ENCODE data around the gene TTC6.

Gene TTC6

GRCh38 chr14:37591941-37592481 is 3.4 kb upstream of the TTC6 start:
- TF ChIP-seq ZNF8 (CRISPR knock-in tag; IDR thresholded peaks at IDR 0.05) (no peak), ZNF70 (CRISPR knock-in tag; IDR thresholded peaks at IDR 0.05) (no peak), ISL1 (CRISPR knock-in tag; IDR thresholded peaks at IDR 0.05) (no peak), TOX (CRISPR knock-in tag; IDR thresholded peaks at IDR 0.05; ENCODE audit: borderline replicate concordance) (no peak), ZFP30 (CRISPR knock-in tag; IDR thresholded peaks at IDR 0.05) (no peak), POU6F1 (CRISPR knock-in tag; IDR thresholded peaks at IDR 0.05; ENCODE audit: borderline replicate concordance, low read depth) (no peak), BACH2 (CRISPR knock-in tag; IDR thresholded peaks at IDR 0.05; ENCODE audit: borderline replicate concordance) (no peak), ZFP3 (CRISPR knock-in tag; IDR thresholded peaks at IDR 0.05) (no peak), PPARA (CRISPR knock-in tag; IDR thresholded peaks at IDR 0.05; ENCODE audit: borderline replicate concordance) (no peak), PATZ1 (CRISPR knock-in tag; IDR thresholded peaks at IDR 0.05; ENCODE audit: borderline replicate concordance) (no peak), OSR1 (CRISPR knock-in tag; IDR thresholded peaks at IDR 0.05) (no peak), ESRRG (CRISPR knock-in tag; IDR thresholded peaks at IDR 0.05) (no peak), TCF4 (CRISPR knock-in tag; IDR thresholded peaks at IDR 0.05; ENCODE audit: borderline replicate concordance) (no peak), ZNF565 (CRISPR knock-in tag; conservative IDR thresholded peaks at IDR 0.05; ENCODE audit: low read depth) (no peak), GLIS3 (CRISPR knock-in tag; IDR thresholded peaks at IDR 0.05) (no peak), SNAI2 (CRISPR knock-in tag; IDR thresholded peaks at IDR 0.05) (no peak), ARNTL (CRISPR knock-in tag; IDR thresholded peaks at IDR 0.05; ENCODE audit: borderline replicate concordance, low read depth) (no peak)
- TF ChIP-seq, protein P1, sequence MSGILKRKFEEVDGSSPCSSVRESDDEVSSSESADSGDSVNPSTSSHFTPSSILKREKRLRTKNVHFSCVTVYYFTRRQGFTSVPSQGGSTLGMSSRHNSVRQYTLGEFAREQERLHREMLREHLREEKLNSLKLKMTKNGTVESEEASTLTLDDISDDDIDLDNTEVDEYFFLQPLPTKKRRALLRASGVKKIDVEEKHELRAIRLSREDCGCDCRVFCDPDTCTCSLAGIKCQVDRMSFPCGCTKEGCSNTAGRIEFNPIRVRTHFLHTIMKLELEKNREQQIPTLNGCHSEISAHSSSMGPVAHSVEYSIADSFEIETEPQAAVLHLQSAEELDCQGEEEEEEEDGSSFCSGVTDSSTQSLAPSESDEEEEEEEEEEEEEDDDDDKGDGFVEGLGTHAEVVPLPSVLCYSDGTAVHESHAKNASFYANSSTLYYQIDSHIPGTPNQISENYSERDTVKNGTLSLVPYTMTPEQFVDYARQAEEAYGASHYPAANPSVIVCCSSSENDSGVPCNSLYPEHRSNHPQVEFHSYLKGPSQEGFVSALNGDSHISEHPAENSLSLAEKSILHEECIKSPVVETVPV (CRISPR knock-in tag; IDR thresholded peaks at IDR 0.05) = no peak
- TF ChIP-seq, protein P2, sequence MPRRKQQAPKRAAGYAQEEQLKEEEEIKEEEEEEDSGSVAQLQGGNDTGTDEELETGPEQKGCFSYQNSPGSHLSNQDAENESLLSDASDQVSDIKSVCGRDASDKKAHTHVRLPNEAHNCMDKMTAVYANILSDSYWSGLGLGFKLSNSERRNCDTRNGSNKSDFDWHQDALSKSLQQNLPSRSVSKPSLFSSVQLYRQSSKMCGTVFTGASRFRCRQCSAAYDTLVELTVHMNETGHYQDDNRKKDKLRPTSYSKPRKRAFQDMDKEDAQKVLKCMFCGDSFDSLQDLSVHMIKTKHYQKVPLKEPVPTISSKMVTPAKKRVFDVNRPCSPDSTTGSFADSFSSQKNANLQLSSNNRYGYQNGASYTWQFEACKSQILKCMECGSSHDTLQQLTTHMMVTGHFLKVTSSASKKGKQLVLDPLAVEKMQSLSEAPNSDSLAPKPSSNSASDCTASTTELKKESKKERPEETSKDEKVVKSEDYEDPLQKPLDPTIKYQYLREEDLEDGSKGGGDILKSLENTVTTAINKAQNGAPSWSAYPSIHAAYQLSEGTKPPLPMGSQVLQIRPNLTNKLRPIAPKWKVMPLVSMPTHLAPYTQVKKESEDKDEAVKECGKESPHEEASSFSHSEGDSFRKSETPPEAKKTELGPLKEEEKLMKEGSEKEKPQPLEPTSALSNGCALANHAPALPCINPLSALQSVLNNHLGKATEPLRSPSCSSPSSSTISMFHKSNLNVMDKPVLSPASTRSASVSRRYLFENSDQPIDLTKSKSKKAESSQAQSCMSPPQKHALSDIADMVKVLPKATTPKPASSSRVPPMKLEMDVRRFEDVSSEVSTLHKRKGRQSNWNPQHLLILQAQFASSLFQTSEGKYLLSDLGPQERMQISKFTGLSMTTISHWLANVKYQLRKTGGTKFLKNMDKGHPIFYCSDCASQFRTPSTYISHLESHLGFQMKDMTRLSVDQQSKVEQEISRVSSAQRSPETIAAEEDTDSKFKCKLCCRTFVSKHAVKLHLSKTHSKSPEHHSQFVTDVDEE (CRISPR knock-in tag; IDR thresholded peaks at IDR 0.05) = no peak
- TF ChIP-seq, protein P3, sequence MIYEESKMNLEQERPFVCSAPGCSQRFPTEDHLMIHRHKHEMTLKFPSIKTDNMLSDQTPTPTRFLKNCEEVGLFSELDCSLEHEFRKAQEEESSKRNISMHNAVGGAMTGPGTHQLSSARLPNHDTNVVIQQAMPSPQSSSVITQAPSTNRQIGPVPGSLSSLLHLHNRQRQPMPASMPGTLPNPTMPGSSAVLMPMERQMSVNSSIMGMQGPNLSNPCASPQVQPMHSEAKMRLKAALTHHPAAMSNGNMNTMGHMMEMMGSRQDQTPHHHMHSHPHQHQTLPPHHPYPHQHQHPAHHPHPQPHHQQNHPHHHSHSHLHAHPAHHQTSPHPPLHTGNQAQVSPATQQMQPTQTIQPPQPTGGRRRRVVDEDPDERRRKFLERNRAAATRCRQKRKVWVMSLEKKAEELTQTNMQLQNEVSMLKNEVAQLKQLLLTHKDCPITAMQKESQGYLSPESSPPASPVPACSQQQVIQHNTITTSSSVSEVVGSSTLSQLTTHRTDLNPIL (CRISPR knock-in tag; IDR thresholded peaks at IDR 0.05; ENCODE audit: low read depth) = no peak
- ATAC-seq = no peak

DNA sequence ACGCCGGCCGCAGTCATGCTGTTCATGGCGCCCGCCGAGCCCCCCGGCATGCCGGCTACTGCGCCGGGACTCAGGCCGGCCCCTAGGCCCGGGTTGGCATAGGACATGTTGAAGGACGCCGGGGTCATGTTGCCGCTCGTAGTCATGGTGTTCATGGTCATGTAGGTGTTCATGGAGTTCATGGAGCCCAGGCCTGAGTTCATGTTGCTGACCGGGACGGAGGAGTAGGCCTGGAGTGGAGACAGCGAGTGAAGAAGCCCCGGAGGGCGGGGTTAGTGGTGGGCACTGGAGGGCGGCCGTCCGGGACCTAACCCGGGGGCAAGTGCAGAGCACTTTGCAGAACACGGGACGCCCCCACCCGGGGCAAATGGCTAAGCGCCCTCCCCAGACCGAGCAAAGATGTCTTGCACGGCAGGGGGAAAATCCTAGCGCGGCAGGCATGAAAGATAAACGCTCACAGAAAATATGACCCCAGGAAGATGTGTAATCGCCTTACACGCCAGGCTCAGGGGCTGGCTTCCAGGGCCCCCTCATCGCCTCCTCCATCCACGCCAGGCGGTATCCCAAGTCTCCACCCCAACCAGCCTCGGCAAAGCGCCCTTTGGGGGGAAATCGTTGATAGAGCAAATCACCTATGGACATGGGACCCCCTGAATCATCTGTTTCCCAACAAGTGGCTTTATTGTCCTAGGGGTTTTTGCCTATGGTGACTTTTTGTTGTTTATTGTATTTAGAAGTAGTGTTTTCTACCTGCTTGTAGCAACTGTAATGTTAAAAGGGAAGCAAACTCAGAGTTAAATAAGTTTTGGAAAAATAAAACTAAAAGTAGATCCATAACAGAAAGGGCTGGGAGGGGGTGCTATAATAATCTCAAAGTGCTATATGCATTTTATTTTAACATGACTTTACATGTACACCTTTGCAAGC is 2.7 kb upstream of the TTC6 start:
- ATAC-seq = no peak
- TF ChIP-seq ESRRG (CRISPR knock-in tag; IDR thresholded peaks at IDR 0.05) (no peak), ZC3H10 (CRISPR knock-in tag; IDR thresholded peaks at IDR 0.05) (no peak), ZFP30 (CRISPR knock-in tag; IDR thresholded peaks at IDR 0.05) (no peak), GLIS3 (CRISPR knock-in tag; IDR thresholded peaks at IDR 0.05) (no peak), TOX (CRISPR knock-in tag; IDR thresholded peaks at IDR 0.05; ENCODE audit: borderline replicate concordance) (no peak), ZNF70 (CRISPR knock-in tag; IDR thresholded peaks at IDR 0.05) (no peak), RARB (CRISPR knock-in tag; IDR thresholded peaks at IDR 0.05) (no peak), PPARA (CRISPR knock-in tag; IDR thresholded peaks at IDR 0.05; ENCODE audit: borderline replicate concordance) (no peak), POU6F1 (CRISPR knock-in tag; IDR thresholded peaks at IDR 0.05; ENCODE audit: borderline replicate concordance, low read depth) (no peak)
- TF ChIP-seq, protein P1 (CRISPR knock-in tag; IDR thresholded peaks at IDR 0.05) = no peak
- TF ChIP-seq, protein P3 (CRISPR knock-in tag; IDR thresholded peaks at IDR 0.05; ENCODE audit: low read depth) = no peak

All from SK-N-SH treated with all-trans-retinoic acid at 6 μM for 48 hours (cell line).